Skeletal muscle tissue (tissue), 4 donors: ENCODE measurements around the gene LYSMD2. TPM values are rescaled to one million over a fixed set of nuclear protein-coding genes. Genes with fewer than 3 reads are reported as not detected.

Source experiments
- H3K27ac ChIP-seq: one replicate; pipeline ENCODE4 v1.7.0; 2013; ENCODE audit warnings: mild to moderate bottlenecking, low read depth, low read length, inconsistent platforms
- H3K27me3 ChIP-seq, 3 donors: one replicate each; pipeline ENCODE4 v1.7.0; 2013; ENCODE audit warnings: low read length in 3 of 3; ENCODE audit not compliant: control insufficient read depth in 3 of 3, insufficient read depth in 3 of 3
- H3K36me3 ChIP-seq, 3 donors: one replicate each; pipeline ENCODE4 v1.7.0; 2013; ENCODE audit warnings: low read length in 3 of 3; ENCODE audit not compliant: control insufficient read depth in 3 of 3, insufficient read depth in 3 of 3
- H3K4me1 ChIP-seq, 3 donors: one replicate each; pipeline ENCODE4 v1.7.0; 2013; ENCODE audit warnings: low read length in 3 of 3, mild to moderate bottlenecking in 3 of 3; ENCODE audit not compliant: control insufficient read depth in 3 of 3, insufficient read depth in 3 of 3
- H3K4me3 ChIP-seq, 3 donors: one replicate each; pipeline ENCODE4 v1.7.0; 2013; ENCODE audit warnings: low read length in 3 of 3
- H3K9ac ChIP-seq, 3 donors: one replicate each; pipeline ENCODE4 v1.7.0; 2013; ENCODE audit warnings: low read length in 3 of 3, mild to moderate bottlenecking in 3 of 3, moderate library complexity in 2 of 3, low read depth in 1 of 3
- H3K9me3 ChIP-seq, 3 donors: one replicate each; pipeline ENCODE4 v1.7.0; 2013; ENCODE audit warnings: low read length in 3 of 3; ENCODE audit not compliant: control insufficient read depth in 3 of 3
- total RNA-seq: library from RNA; depleted of rRNA; stranded (reverse); fragments of >200 nt; gene quantifications from one replicate; pipeline ENCODE4 v1.2.3, GENCODE V29; 2014
- donor health status: Osteomylitis.

LYSMD2 gene
- total RNA-seq, 1 donor from 2014 or later, result 9.4 TPM

DNA sequence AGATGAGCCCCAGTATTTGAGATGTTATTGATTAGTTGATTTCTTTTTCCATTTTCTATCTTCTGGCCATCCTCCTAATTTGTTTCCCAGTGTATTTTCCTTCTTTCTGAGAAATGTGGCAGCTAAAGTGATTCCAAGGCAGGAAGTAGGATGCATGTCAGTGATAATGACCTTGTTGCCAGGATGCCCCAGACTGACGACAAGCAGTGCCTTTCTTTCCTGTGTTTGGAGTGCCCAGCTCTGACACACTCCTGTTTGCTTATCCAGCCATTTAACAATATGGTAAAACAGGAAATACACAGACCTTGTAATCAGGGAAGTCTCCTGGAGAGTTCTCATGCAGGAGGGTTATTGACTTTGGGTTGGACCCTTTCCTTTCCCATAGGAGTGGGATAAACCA lies 34.3 kb upstream of the LYSMD2 start:
- Histone ChIP-seq H3K9me3 (no peaks in the 10 kb centered on the region), H3K36me3 (peaks cover 4 to 15% (median 6%) of the 10 kb centered on the region in 3 donors), H3K4me1 (peaks cover 0 to 3% (median 0%) of the 10 kb centered on the region in 3 donors), H3K4me3 (no peak overlapping the region), H3K27me3 (no peaks in the 10 kb centered on the region), H3K27ac (no peak overlapping the region), H3K9ac (no peak overlapping the region)

DNA sequence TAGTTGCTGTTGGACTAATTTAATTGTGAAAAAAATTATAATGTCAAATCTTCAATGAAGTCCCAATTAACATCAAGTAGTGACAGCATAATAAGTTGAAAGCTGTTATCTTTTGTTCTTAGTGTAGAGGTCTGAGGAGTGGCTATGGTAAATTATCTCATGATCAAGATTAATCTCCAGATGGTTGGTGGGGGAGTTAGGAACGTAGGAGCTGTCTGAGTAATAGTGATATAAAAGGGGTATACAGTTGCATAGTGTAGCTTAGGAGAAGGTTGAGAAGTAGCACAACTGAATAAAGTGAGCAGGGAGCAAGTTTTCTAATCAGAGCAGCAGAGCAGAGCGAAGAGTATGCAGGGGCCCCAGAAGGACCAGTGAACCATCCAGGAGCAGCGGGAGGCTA lies 33.4 kb upstream of the LYSMD2 start:
- no peak overlapping the region for H3K27ac ChIP-seq
- no peak overlapping the region for H3K4me3 ChIP-seq
- peaks cover 0 to 3% (median 0%) of the 10 kb centered on the region in 3 donors for H3K4me1 ChIP-seq
- no peaks in the 10 kb centered on the region for H3K9me3 ChIP-seq
- no peaks in the 10 kb centered on the region for H3K27me3 ChIP-seq
- H3K9ac ChIP-seq, result no peak overlapping the region
- H3K36me3 ChIP-seq, result peaks cover 4 to 15% (median 9%) of the 10 kb centered on the region in 3 donors

GRCh38 chr15:51768018-51768417 lies 30.6 kb upstream of the LYSMD2 start:
- peaks cover 4 to 10% (median 6%) of the 10 kb centered on the region in 3 donors for H3K36me3 ChIP-seq

DNA sequence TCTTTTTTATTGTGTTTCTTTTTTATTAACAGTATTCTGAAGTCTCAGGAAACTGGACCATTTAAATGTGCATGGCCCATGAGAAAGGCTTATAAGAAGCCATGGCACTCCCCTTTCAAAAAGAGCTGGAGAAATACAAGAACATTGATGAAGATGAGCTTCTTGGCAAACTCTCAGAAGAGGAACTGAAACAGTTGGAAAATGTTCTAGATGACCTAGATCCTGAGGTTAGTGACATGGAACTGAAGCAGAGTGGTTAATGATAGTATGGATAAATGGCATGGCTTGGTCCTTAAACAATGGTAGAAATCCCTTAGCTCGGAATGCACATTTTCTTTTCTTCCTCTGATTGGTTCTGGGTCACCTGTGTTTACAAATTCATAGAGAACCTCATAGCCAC lies 28.9 kb upstream of the LYSMD2 start:
- H3K36me3 ChIP-seq, result peaks cover 4 to 8% (median 6%) of the 10 kb centered on the region in 3 donors
- H3K4me1 ChIP-seq, result peaks cover 0 to 3% (median 0%) of the 10 kb centered on the region in 3 donors
- no peak overlapping the region for H3K27ac ChIP-seq
- no peaks in the 10 kb centered on the region for H3K27me3 ChIP-seq
- no peak overlapping the region for H3K9ac ChIP-seq
- H3K4me3 ChIP-seq, result no peak overlapping the region
- no peaks in the 10 kb centered on the region for H3K9me3 ChIP-seq

More at GRCh38 chr15:51768018-51768417, 30.6 kb upstream of the LYSMD2 start:
- H3K4me3 ChIP-seq, result no peak overlapping the region
- H3K27me3 ChIP-seq, result no peaks in the 10 kb centered on the region
- H3K27ac ChIP-seq, result no peak overlapping the region
- no peak overlapping the region for H3K9ac ChIP-seq
- H3K4me1 ChIP-seq, result peaks cover 0 to 3% (median 0%) of the 10 kb centered on the region in 3 donors
- no peaks in the 10 kb centered on the region for H3K9me3 ChIP-seq

DNA sequence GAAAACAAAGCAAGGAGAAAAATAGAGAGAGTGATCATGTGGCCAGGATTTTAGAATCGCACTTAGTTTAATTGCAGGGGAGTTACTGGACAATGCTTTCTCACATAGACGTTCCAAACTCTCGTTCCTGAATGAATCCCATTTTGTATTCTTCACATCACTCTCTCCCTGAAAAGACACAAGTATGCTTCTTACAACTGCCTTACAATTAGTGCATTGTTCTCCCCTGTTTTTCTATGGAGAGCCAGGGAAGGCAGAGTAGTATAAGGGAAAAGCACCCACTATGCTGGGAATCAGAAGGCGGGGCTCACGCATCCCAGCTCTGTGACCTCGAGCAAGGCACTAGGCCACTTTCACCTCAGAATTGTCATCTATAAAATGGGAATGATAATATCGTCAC lies 28.3 kb upstream of the LYSMD2 start:
- Histone ChIP-seq H3K9ac (no peak overlapping the region), H3K27me3 (no peaks in the 10 kb centered on the region), H3K27ac (no peak overlapping the region), H3K36me3 (peaks cover 4 to 6% (median 5%) of the 10 kb centered on the region in 3 donors), H3K4me1 (peaks cover 0 to 3% (median 0%) of the 10 kb centered on the region in 3 donors), H3K9me3 (no peaks in the 10 kb centered on the region), H3K4me3 (no peak overlapping the region)

DNA sequence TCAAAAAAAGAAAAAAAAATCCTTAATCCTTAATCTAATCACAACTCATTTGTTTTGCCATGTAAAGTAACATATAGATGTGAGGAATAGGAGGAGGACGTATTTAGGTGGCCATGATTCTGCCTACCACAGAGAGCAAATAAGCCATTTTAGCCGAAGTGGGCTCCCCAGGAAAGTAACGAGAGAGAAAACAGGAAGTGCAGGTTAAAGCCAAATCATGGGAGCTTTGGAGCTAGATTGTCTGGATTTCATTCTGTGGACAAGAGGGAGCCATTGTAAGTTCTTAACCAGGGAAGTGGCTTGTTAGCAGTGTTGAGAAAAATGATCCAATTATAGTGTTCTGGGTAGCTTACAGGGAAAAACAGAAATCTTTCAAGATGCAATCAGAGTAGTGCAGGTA lies 23.4 kb upstream of the LYSMD2 start:
- peaks cover 0 to 2% (median 0%) of the 10 kb centered on the region in 3 donors for H3K9me3 ChIP-seq
- no peak overlapping the region for H3K9ac ChIP-seq
- H3K27ac ChIP-seq, result no peak overlapping the region
- peaks cover 0 to 5% (median 0%) of the 10 kb centered on the region in 3 donors for H3K4me1 ChIP-seq
- no peaks in the 10 kb centered on the region for H3K36me3 ChIP-seq
- no peaks in the 10 kb centered on the region for H3K27me3 ChIP-seq
- no peak overlapping the region for H3K4me3 ChIP-seq

- no peak overlapping the region for H3K9ac ChIP-seq
- H3K4me1 ChIP-seq, result peaks cover 0 to 5% (median 0%) of the 10 kb centered on the region in 3 donors
- no peak overlapping the region for H3K4me3 ChIP-seq
- peaks cover 0 to 2% (median 0%) of the 10 kb centered on the region in 3 donors for H3K9me3 ChIP-seq
- H3K36me3 ChIP-seq, result no peaks in the 10 kb centered on the region
- no peaks in the 10 kb centered on the region for H3K27me3 ChIP-seq
- no peak overlapping the region for H3K27ac ChIP-seq
These were observed 22.2 kb upstream of the LYSMD2 start for GRCh38 chr15:51759557-51760070.

DNA sequence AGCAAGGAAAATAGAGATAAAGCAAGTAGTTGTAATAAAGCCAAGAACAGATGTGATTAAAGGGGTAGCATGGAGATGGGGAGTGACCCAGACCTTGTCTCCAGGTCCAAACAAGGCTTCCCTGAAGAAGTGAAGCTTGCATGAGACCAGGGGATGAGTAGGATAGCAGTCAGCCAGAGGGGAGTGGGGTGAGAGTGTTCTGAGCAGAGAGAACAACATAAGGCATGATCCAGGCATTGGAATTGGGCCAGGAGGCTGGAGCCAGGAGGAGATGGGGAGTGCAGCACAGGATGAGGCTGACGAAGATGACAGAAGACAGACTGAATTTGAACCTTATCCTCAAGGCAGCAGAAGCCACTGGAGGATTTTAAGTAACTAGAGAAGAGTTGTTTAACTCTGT lies 21.2 kb upstream of the LYSMD2 start:
- peaks cover 0 to 5% (median 0%) of the 10 kb centered on the region in 3 donors for H3K4me1 ChIP-seq
- H3K9ac ChIP-seq, result no peak overlapping the region
- H3K4me3 ChIP-seq, result no peak overlapping the region
- no peaks in the 10 kb centered on the region for H3K27me3 ChIP-seq
- H3K27ac ChIP-seq, result no peak overlapping the region
- peaks cover 0 to 2% (median 0%) of the 10 kb centered on the region in 3 donors for H3K9me3 ChIP-seq
- no peaks in the 10 kb centered on the region for H3K36me3 ChIP-seq

DNA sequence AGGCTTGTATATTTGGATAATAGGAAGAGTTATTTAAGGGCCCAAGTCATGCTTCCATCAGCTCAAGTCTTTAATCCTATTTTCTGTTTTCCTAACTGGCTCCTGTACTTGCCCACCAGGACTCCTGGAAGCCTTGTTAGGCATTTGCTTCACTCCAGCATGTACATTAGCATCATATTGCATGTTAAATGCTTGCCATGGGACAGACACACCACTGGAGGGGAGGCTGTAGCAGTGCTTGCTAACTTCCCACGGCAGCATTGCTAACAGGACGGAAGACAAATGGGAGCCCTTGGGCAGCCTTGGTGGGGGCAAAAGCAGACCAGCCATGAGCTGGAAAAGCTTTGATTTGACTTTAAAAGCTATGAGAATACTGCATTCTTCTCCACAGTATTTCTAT lies 20.0 kb upstream of the LYSMD2 start:
- Histone ChIP-seq H3K27ac (no peak overlapping the region), H3K27me3 (no peaks in the 10 kb centered on the region), H3K36me3 (no peaks in the 10 kb centered on the region), H3K4me3 (no peak overlapping the region), H3K9me3 (peaks cover 0 to 2% (median 0%) of the 10 kb centered on the region in 3 donors), H3K4me1 (peaks cover 1 to 6% (median 1%) of the 10 kb centered on the region in 3 donors), H3K9ac (no peak overlapping the region)

DNA sequence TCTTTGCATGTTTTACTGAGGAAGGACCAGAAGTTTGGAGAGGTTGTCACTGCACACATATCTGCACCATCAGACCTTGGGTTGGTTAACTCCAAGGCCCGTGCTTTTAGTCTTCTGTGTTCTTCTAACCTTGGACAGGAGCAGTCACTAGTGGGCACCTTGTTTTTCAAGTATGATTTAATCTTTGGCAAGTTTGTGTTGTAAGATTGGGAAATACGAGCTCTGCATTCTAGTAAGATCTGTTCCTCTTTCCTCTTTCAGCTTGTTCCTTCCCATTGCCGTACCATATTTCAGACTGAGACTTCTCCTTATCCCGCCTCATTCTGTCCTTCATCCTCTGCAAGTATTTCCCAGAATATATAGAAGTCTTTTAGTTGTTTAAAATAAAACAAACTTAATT lies 19.0 kb upstream of the LYSMD2 start:
- Histone ChIP-seq H3K4me3 (no peak overlapping the region), H3K36me3 (no peaks in the 10 kb centered on the region), H3K9ac (no peak overlapping the region), H3K9me3 (peaks cover 0 to 2% (median 0%) of the 10 kb centered on the region in 3 donors), H3K4me1 (peaks cover 3 to 12% (median 7%) of the 10 kb centered on the region in 3 donors), H3K27me3 (no peaks in the 10 kb centered on the region), H3K27ac (no peak overlapping the region)
